Ishikawa (cell line): ENCODE measurements around the gene FBXO47.

Experiments used
- CEBPB ChIP-seq: IDR thresholded peaks from 2 replicates; pipeline ENCODE4 v1.6.1; 2012
- CREB1 ChIP-seq: IDR thresholded peaks from 2 replicates; pipeline ENCODE4 v1.6.1; 2012; ENCODE audit warnings: low read depth
- EGR1 ChIP-seq: IDR thresholded peaks from 2 replicates; pipeline ENCODE4 v1.6.1; 2012
- EP300 ChIP-seq: IDR thresholded peaks from 2 replicates; pipeline ENCODE4 v1.6.1; 2012; ENCODE audit warnings: borderline replicate concordance
- FOXM1 ChIP-seq: IDR thresholded peaks from 2 replicates; pipeline ENCODE4 v1.6.1; 2012; ENCODE audit warnings: low read depth, borderline replicate concordance
- NFIC ChIP-seq: IDR thresholded peaks from 2 replicates; pipeline ENCODE4 v1.6.1; 2012
- RAD21 ChIP-seq: IDR thresholded peaks from 2 replicates; pipeline ENCODE4 v1.6.1; 2012; ENCODE audit warnings: low read depth
- REST ChIP-seq: IDR thresholded peaks from 2 replicates; pipeline ENCODE4 v1.6.1; 2012; ENCODE audit warnings: low read depth, mild to moderate bottlenecking
- TAF1 ChIP-seq: IDR thresholded peaks from 2 replicates; pipeline ENCODE4 v1.6.1; 2012; ENCODE audit warnings: low read depth, mild to moderate bottlenecking
- TCF12 ChIP-seq: IDR thresholded peaks from 2 replicates; pipeline ENCODE4 v1.6.1; 2012; ENCODE audit warnings: low read depth
- TEAD4 ChIP-seq: IDR thresholded peaks from 2 replicates; pipeline ENCODE4 v1.6.1; 2012
- YY1 ChIP-seq: IDR thresholded peaks from 2 replicates; pipeline ENCODE4 v1.6.1; 2012; ENCODE audit warnings: low read depth
- ZBTB7A ChIP-seq: IDR thresholded peaks from 2 replicates; pipeline ENCODE4 v1.6.1; 2012; ENCODE audit warnings: low read depth
- TF ChIP-seq, protein P1 (sequence below): IDR thresholded peaks from 2 replicates; pipeline ENCODE4 v1.6.1; 2012
- TF ChIP-seq, protein P2 (sequence below): IDR thresholded peaks from 2 replicates; pipeline ENCODE4 v1.6.1; 2012

FBXO47 gene

DNA sequence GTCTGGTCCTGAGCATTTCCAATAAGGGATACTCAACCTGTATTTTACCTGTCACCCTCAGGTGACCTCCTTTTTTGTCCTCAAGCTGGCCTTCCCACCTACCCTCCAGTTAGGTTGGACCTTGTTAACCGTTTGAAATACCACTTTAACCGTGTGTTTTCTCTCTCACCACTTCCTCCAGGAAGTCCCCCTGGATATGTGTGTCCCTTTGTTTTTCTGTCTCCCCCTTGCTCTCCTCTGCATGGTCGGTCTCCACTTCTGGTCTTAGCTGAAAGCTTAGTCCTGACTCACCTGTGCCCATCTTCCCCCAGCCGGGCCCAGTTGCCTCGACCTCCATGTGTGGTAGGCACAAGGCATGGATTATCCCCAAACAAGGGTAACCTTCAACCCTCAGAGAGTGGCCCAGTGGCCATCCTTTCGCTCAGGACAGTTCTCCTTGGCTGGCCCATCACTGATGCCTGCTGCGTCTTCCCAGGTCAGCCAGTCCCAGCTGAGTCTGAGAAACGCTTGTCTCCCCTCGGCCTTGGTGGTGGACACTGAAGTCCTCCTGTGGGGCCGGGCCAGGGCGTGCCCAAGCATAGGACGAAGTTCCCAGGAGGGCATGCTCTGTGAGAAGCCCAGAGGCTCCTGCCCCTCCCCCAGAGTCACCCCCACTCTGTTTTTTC, 77.3 kb downstream of the FBXO47 start:
- TF ChIP-seq EP300 (no peak), CREB1 (no peak), TEAD4 (no peak), YY1 (no peak), CEBPB (no peak), FOXM1 (no peak), NFIC (no peak), TAF1 (no peak), TCF12 (no peak), ZBTB7A (no peak), REST (no peak), RAD21 (no peak), EGR1 (no peak)
- TF ChIP-seq, protein P1, sequence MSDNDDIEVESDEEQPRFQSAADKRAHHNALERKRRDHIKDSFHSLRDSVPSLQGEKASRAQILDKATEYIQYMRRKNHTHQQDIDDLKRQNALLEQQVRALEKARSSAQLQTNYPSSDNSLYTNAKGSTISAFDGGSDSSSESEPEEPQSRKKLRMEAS, result no peak
- TF ChIP-seq, protein P2, sequence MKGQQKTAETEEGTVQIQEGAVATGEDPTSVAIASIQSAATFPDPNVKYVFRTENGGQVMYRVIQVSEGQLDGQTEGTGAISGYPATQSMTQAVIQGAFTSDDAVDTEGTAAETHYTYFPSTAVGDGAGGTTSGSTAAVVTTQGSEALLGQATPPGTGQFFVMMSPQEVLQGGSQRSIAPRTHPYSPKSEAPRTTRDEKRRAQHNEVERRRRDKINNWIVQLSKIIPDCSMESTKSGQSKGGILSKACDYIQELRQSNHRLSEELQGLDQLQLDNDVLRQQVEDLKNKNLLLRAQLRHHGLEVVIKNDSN, result no peak

GRCh38 chr17:38888842-38889241, 78.4 kb downstream of the FBXO47 start:
- TF ChIP-seq EGR1 (no peak), TEAD4 (no peak), TCF12 (no peak), YY1 (no peak), CREB1 (no peak)
- TF ChIP-seq, protein P1, result no peak

DNA sequence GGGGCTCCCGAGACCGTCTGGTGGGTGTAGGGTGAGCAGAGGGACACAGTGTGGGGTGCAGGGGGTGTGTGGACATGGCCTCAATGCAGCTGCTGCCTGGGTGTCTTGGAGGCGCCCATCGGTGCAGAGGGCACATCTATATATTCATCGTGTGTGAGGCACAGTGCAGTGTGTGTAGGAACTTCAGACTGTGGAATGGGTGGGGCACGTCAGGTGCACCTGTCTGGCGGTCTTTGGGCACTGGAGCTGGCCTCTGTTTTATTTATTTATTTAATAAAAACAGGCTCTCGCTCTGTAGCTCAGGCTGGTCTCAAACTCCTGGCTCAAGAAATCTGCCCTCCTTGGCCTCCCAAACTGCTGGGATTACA, 80.6 kb downstream of the FBXO47 start:
- TF ChIP-seq TAF1 (no peak), ZBTB7A (no peak), REST (no peak), NFIC (no peak), TEAD4 (no peak), FOXM1 (no peak), RAD21 (no peak), EP300 (no peak), CREB1 (no peak), CEBPB (no peak), TCF12 (no peak), EGR1 (no peak), YY1 (no peak)
- TF ChIP-seq, protein P1, result no peak
- TF ChIP-seq, protein P2, result no peak
